Mucosa of stomach (tissue), 1 donor: ENCODE data around the gene ANKRD60.

Source experiments
- H3K27me3 ChIP-seq: one replicate; pipeline ENCODE4 v1.7.0; 2013; ENCODE audit warnings: mild to moderate bottlenecking, low read length; ENCODE audit not compliant: control insufficient read depth, insufficient read depth
- H3K36me3 ChIP-seq: one replicate; pipeline ENCODE4 v1.7.0; 2013; ENCODE audit warnings: low read length; ENCODE audit not compliant: control insufficient read depth, insufficient read depth
- H3K4me1 ChIP-seq: one replicate; pipeline ENCODE4 v1.7.0; 2013; ENCODE audit warnings: mild to moderate bottlenecking, low read length; ENCODE audit not compliant: control insufficient read depth, insufficient read depth
- H3K4me3 ChIP-seq: one replicate; pipeline ENCODE4 v1.7.0; 2013; ENCODE audit warnings: low read length
- H3K9ac ChIP-seq: one replicate; pipeline ENCODE4 v1.7.0; 2013; ENCODE audit warnings: mild to moderate bottlenecking, low read length, moderate library complexity
- H3K9me3 ChIP-seq: one replicate; pipeline ENCODE4 v1.7.0; 2013; ENCODE audit warnings: mild to moderate bottlenecking, low read length, moderate library complexity; ENCODE audit not compliant: control insufficient read depth
- donor health status: Pancreatic carcinoma.

The ANKRD60 gene

GRCh38 chr20:58228103-58228483 lies 360 bp downstream of the ANKRD60 start:
- H3K27me3 ChIP-seq = peaks cover 48% of the 10 kb centered on the region
- no peak overlapping the region for H3K4me3 ChIP-seq
- H3K9ac ChIP-seq = no peak overlapping the region
- no peaks in the 10 kb centered on the region for H3K4me1 ChIP-seq
- H3K9me3 ChIP-seq = no peaks in the 10 kb centered on the region
- H3K36me3 ChIP-seq = no peaks in the 10 kb centered on the region

- Histone ChIP-seq H3K9ac (no peak overlapping the region), H3K36me3 (no peaks in the 10 kb centered on the region), H3K4me1 (no peaks in the 10 kb centered on the region), H3K9me3 (no peaks in the 10 kb centered on the region), H3K4me3 (no peak overlapping the region), H3K27me3 (peaks cover 48% of the 10 kb centered on the region)
Observed at GRCh38 chr20:58227391-58228102, 906 bp downstream of the ANKRD60 start.

DNA sequence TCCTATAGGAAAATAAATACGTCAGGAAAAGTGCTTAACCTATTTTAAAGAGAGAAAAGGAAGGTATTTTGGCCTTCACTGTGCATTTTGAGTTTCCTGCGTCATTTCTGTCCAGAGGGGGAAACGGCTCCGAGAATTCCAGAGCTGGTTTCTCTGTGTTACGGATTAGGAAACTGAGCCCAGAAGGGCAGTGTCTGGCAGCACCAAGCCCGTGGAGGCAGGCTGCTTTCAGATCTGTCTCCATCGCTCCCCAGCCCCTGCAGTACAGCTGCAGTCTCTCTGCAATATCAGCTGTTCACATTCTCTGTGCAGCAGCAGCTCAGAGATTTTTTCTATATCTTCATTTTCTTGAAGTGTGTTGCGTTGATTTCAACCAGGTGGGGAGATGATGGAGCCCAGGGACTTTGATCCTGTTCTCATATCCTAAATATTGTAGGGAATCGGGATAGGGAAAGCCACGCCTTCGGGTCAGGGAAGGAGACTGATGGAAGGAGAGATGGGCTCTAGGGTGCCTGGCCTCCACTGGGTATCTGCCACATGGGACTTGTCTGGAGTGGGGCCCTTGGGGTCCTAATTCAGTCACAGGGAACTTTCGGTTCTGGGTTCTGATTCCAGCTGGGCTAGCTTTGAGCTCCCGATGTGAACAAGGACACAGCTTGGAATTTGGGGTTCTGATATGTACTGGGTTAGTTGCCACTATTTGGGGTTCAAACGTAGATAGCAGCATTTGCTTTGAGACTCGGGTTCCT lies 2.8 kb downstream of the ANKRD60 start:
- H3K4me3 ChIP-seq = no peak overlapping the region
- no peaks in the 10 kb centered on the region for H3K36me3 ChIP-seq
- no peaks in the 10 kb centered on the region for H3K4me1 ChIP-seq
- no peak overlapping the region for H3K9ac ChIP-seq
- H3K9me3 ChIP-seq = no peaks in the 10 kb centered on the region
- peaks cover 61% of the 10 kb centered on the region for H3K27me3 ChIP-seq

DNA sequence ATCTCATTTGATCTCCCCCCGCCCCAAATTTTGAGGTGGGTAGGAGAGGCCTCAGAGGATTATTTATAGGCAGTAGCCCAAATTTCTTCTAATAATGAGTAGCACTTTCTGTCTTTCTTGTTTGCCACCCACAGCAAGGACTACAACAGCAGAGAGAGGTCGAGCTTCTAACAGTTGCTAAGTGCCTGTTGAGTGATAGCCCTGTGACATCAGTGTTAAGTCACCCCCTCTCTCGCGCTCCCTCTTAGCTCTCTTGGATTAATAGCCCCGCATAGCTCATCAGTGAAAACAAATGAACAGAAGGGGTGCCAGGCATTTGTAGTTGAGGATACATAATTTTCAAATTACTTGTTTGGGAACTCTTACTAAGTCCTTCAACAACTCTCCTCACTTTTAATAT lies 3.5 kb downstream of the ANKRD60 start:
- Histone ChIP-seq H3K9ac (no peak overlapping the region), H3K4me1 (no peaks in the 10 kb centered on the region), H3K4me3 (no peak overlapping the region), H3K27me3 (peaks cover 62% of the 10 kb centered on the region), H3K36me3 (no peaks in the 10 kb centered on the region), H3K9me3 (no peaks in the 10 kb centered on the region)

DNA sequence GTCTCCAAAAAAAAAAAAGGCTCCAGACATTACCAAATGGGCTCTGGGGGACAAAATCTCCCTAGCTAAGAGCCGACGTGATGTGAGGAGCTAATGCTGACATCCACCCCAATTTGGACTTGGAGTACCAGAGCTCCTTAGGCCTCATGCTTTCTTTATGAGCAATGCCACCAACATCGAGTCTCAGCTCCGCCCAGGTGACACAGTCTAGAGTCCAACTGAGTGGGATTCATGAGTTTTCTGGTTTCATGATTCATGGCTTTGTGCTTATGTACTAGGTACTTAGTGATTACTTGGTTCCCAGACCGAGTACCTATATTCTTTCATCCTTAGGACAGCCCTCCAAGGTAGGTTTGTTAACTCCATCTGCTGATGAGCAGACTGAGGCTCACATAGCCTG lies 4.4 kb downstream of the ANKRD60 start:
- Histone ChIP-seq H3K27me3 (peaks cover 59% of the 10 kb centered on the region), H3K4me3 (no peak overlapping the region), H3K36me3 (no peaks in the 10 kb centered on the region), H3K4me1 (no peaks in the 10 kb centered on the region), H3K9me3 (no peaks in the 10 kb centered on the region), H3K9ac (no peak overlapping the region)

DNA sequence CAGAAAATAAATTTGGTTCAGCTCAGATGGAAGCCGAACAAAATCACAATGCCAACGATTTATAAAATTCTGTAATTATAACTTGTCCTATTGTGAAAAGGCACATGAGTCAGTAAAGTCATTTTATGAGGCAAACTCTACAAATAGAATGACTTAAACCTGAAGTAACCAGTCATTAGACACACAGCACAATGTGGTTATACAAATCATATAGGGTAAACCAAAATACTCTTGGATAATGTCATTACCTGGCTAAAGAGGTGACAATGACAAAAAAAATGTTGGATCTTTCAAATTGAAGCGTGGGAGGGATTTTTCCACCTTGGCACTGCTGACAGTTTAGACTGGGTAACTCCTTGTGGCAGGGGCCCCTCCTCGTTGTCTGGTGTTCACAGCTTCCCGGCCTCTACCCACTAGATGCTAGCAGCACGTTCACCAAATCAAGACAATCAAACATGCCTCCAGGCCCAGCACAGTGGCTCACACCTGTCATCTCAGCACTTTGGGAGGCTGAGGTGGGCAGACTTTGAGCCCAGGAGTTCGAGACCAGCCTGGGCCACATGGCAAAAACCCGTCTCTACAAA lies 5.0 kb downstream of the ANKRD60 start:
- no peaks in the 10 kb centered on the region for H3K4me1 ChIP-seq
- H3K9me3 ChIP-seq = no peaks in the 10 kb centered on the region
- peaks cover 56% of the 10 kb centered on the region for H3K27me3 ChIP-seq
- no peak overlapping the region for H3K9ac ChIP-seq
- no peak overlapping the region for H3K4me3 ChIP-seq
- no peaks in the 10 kb centered on the region for H3K36me3 ChIP-seq

- Histone ChIP-seq H3K4me3 (no peak overlapping the region), H3K27me3 (peaks cover 52% of the 10 kb centered on the region), H3K36me3 (no peaks in the 10 kb centered on the region), H3K4me1 (no peaks in the 10 kb centered on the region), H3K9ac (no peak overlapping the region), H3K9me3 (no peaks in the 10 kb centered on the region)
Observed at GRCh38 chr20:58222446-58222845, 6.0 kb downstream of the ANKRD60 start.

DNA sequence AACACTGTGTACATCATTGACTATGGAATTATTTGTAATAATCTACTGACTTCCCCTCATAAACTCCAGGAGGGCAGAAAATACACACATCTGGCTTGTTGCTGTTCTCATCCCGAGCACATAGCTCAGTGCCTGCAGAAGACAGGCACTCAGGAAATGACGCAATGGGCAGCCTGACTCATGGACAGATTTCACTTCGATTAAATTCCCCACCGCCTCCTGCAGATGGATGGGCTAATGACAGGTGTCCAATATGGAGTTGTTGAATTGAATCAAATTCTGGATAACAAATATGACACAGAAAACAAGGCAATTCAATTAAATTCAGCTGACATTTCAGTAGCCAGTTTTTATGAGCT lies 9.1 kb downstream of the ANKRD60 start:
- H3K27me3 ChIP-seq = peaks cover 26% of the 10 kb centered on the region
- no peaks in the 10 kb centered on the region for H3K4me1 ChIP-seq
- H3K9ac ChIP-seq = no peak overlapping the region
- no peak overlapping the region for H3K4me3 ChIP-seq
- H3K9me3 ChIP-seq = no peaks in the 10 kb centered on the region
- H3K36me3 ChIP-seq = no peaks in the 10 kb centered on the region

GRCh38 chr20:58218665-58219341 lies 9.7 kb downstream of the ANKRD60 start:
- Histone ChIP-seq H3K4me3 (no peak overlapping the region), H3K9ac (no peak overlapping the region), H3K36me3 (no peaks in the 10 kb centered on the region), H3K9me3 (no peaks in the 10 kb centered on the region), H3K4me1 (no peaks in the 10 kb centered on the region), H3K27me3 (peaks cover 28% of the 10 kb centered on the region)

GRCh38 chr20:58216334-58216733 lies 12.1 kb downstream of the ANKRD60 start:
- Histone ChIP-seq H3K4me3 (no peak overlapping the region), H3K36me3 (no peaks in the 10 kb centered on the region), H3K27me3 (peaks cover 26% of the 10 kb centered on the region), H3K9me3 (no peaks in the 10 kb centered on the region), H3K4me1 (no peaks in the 10 kb centered on the region), H3K9ac (no peak overlapping the region)

- Histone ChIP-seq H3K9me3 (no peaks in the 10 kb centered on the region), H3K27me3 (peaks cover 25% of the 10 kb centered on the region), H3K36me3 (no peaks in the 10 kb centered on the region), H3K4me3 (no peak overlapping the region), H3K9ac (no peak overlapping the region), H3K4me1 (no peaks in the 10 kb centered on the region)
Observed at GRCh38 chr20:58215116-58215515, 13.3 kb downstream of the ANKRD60 start.

- H3K9ac ChIP-seq = no peak overlapping the region
- H3K27me3 ChIP-seq = peaks cover 28% of the 10 kb centered on the region
- no peaks in the 10 kb centered on the region for H3K36me3 ChIP-seq
- H3K9me3 ChIP-seq = no peaks in the 10 kb centered on the region
- H3K4me3 ChIP-seq = no peak overlapping the region
- no peaks in the 10 kb centered on the region for H3K4me1 ChIP-seq
Observed at GRCh38 chr20:58214310-58214709, 14.1 kb downstream of the ANKRD60 start.
